Spleen (tissue), 11 donors: ENCODE measurements around the gene PSME2. TPM values are rescaled to one million over a fixed set of nuclear protein-coding genes. Genes with fewer than 3 reads are reported as not detected.

ENCODE experiments used
- DNase-seq: peaks from one replicate; pipeline ENCODE4 v3.0.0-alpha.2; 2020
- H3K27ac ChIP-seq, 8 donors: fragments of 200-600 bp; sonication (generic) in 7 of 8; 1 replicate in 4 of 8; 2 replicates in 4 of 8; pipeline versions ENCODE4 v1.5.0 to v1.8.0; 2016 to 2021; ENCODE audit warnings: inconsistent platforms in 4 of 8, mild to moderate bottlenecking in 4 of 8, moderate library complexity in 1 of 8
- H3K27me3 ChIP-seq, 7 donors: fragments of 200-600 bp; sonication (generic) in 6 of 7; replicated peaks in 1 of 7; 1 replicate in 4 of 7; 2 replicates in 3 of 7; pipeline versions ENCODE4 v1.5.0 to v1.8.0; 2016 to 2021; ENCODE audit warnings: inconsistent platforms in 3 of 7, mild to moderate bottlenecking in 1 of 7
- H3K36me3 ChIP-seq, 6 donors: fragments of 200-600 bp; sonication (generic) in 5 of 6; 1 replicate in 4 of 6; 2 replicates in 2 of 6; pipeline versions ENCODE4 v1.5.0 to v1.8.0; 2016 to 2021; ENCODE audit warnings: inconsistent platforms in 2 of 6
- H3K4me1 ChIP-seq, 6 donors: fragments of 200-600 bp; sonication (generic) in 5 of 6; 1 replicate in 3 of 6; 2 replicates in 3 of 6; pipeline versions ENCODE4 v1.5.0 to v1.8.0; 2016 to 2021; ENCODE audit warnings: inconsistent platforms in 3 of 6
- H3K4me3 ChIP-seq, 8 donors: fragments of 200-600 bp; sonication (generic) in 7 of 8; 1 replicate in 4 of 8; 2 replicates in 4 of 8; pipeline versions ENCODE4 v1.5.0 to v1.8.0; 2016 to 2021; ENCODE audit warnings: inconsistent platforms in 4 of 8, mild to moderate bottlenecking in 4 of 8, moderate library complexity in 2 of 8
- H3K9me3 ChIP-seq, 8 donors: fragments of 200-600 bp; sonication (generic) in 7 of 8; 1 replicate in 4 of 8; 2 replicates in 4 of 8; pipeline versions ENCODE4 v1.5.0 to v1.8.0; 2016 to 2021; ENCODE audit warnings: inconsistent platforms in 4 of 8
- CTCF ChIP-seq, 11 experiments: fragments of 200-600 bp in 7 of 11; fragments of 450-650 bp in 4 of 11; sonication (generic) in 4 of 11; IDR thresholded peaks in 8 of 11; conservative IDR thresholded peaks in 3 of 11; 1 replicate in 7 of 11; 2 replicates in 4 of 11; pipeline versions ENCODE4 v1.4.0 to v1.8.0; 2016 to 2021; ENCODE audit warnings: antibody characterized with exemption in 11 of 11, inconsistent platforms in 4 of 11, mild to moderate bottlenecking in 1 of 11
- POLR2A ChIP-seq, 3 donors: fragments of 450-650 bp; IDR thresholded peaks; one replicate each; pipeline ENCODE4 v1.5.1; 2017; ENCODE audit warnings: antibody characterized with exemption in 3 of 3, mild to moderate bottlenecking in 1 of 3
- POLR2AphosphoS5 ChIP-seq, 3 donors: sonication (generic); formaldehyde crosslinking; IDR thresholded peaks; one replicate each; pipeline ENCODE4 v1.5.1; 2017; ENCODE audit warnings: antibody characterized with exemption in 3 of 3
- WGBS, 5 donors: extraction: QIAGEN DNeasy Blood & Tissue Kit in 3 of 5; methylation state at CpG; one replicate each; pipeline versions ENCODE4 v1.1.5 to v1.1.7; 2013 to 2018; 5-methylcytosine and 5-hydroxymethylcytosine counted together
- intact Hi-C: fragments of 100-400 bp; cut with DNase I; formaldehyde crosslinking; loops from one replicate; pipeline ENCODE4 v1.15.0; 2023; ENCODE audit warnings: low total_unique reads
- polyA plus RNA-seq, 3 donors: library from polyadenylated mRNA; stranded (reverse); fragments of 200-250 nt; gene quantifications; one replicate each; pipeline ENCODE4 v1.2.1, GENCODE V29; 2013
- total RNA-seq, 7 donors: library from RNA; depleted of rRNA in 3 of 7; stranded (reverse); fragments of >200 nt in 3 of 7; fragmentation: NEBNext Ultra II Directional in 4 of 7; extraction: Animal tissue kit (Norgen Biotek cat#: 25700) in 4 of 7; gene quantifications; one replicate each; pipeline versions ENCODE4 v1.1.0 to v1.2.1, GENCODE V29; 2016 to 2021
- donor health status: healthy with polysubstance abuse.
- donor health status: DM: no; HTN: no; CAD: no; lungs with moderate emphysema.
- donor health status: DM: no; HTN: no; CAD: no.
- donor health status: Bipolar disorder and iron deficiency.
- donor health status: healthy.
- donor health status: DM: no; HTN: no; CAD: no.
- donor health status: DM: yes; HTN: yes; CAD: no.

PSME2 gene
- total and polyA plus RNA-seq, 10 donors: 80.0 to 509 (median 258) TPM

- intact Hi-C loops: no loop called here
- Histone ChIP-seq H3K36me3 (peaks cover 3 to 36% (median 25%) of the 10 kb centered on the region in 6 donors), H3K4me3 (peak overlapping the region; percentile 72 to 98 (median 92)), H3K9me3 (no peaks in the 10 kb centered on the region), H3K27ac (peak overlapping the region; percentile 92 to 99 (median 97)), H3K27me3 (no peaks in the 10 kb centered on the region), H3K4me1 (peaks cover 40 to 82% (median 63%) of the 10 kb centered on the region in 6 donors)
- peak; percentile 76 for DNase-seq
- TF ChIP-seq POLR2A (IDR thresholded peaks at IDR 0.05): no peak
- no peak for TF ChIP-seq CTCF (IDR thresholded peaks at IDR 0.05 in 8 of 11, conservative IDR thresholded peaks at IDR 0.05 in 3 of 11)
- no peak for TF ChIP-seq POLR2AphosphoS5 (IDR thresholded peaks at IDR 0.05)
- 28 to 44% (median 32%) methylated on average over 13 of the region's 13 CpGs for WGBS, 5 donors
These were observed 9.5 kb downstream of the PSME2 start for GRCh38 chr14:24136684-24137528.

- TF ChIP-seq CTCF (IDR thresholded peaks at IDR 0.05 in 8 of 11, conservative IDR thresholded peaks at IDR 0.05 in 3 of 11) (peak in 6 of 11 experiments; percentile 15 to 63 (median 29)), POLR2AphosphoS5 (IDR thresholded peaks at IDR 0.05) (peak; percentile 91 to 94 (median 94)), POLR2A (IDR thresholded peaks at IDR 0.05) (peak in 1 of 3 donors; percentile 44)
- intact Hi-C loops: no loop called here
- DNase-seq: peak; percentile 99
- Histone ChIP-seq H3K4me1 (peaks cover 40 to 87% (median 66%) of the 10 kb centered on the region in 6 donors), H3K27ac (peak within 1 kb of the TSS; percentile 92 to 99 (median 97)), H3K36me3 (peaks cover 3 to 36% (median 25%) of the 10 kb centered on the region in 6 donors), H3K4me3 (peak within 1 kb of the TSS; percentile 72 to 98 (median 92)), H3K9me3 (no peaks in the 10 kb centered on the region), H3K27me3 (no peaks in the 10 kb centered on the region)
- 0 to 1% (median 1%) methylated on average over 45 to 75 of the region's 75 CpGs for WGBS, 5 donors
These were observed 10.4 kb downstream of the PSME2 start, which contains the start of gene PSME1 for GRCh38 chr14:24135834-24136683. Gene PSME1 (plus strand): TSS chr14:24136194. CDS start chr14:24136263, 69 bp downstream.

- TF ChIP-seq POLR2AphosphoS5 (IDR thresholded peaks at IDR 0.05): no peak
- TF ChIP-seq POLR2A (IDR thresholded peaks at IDR 0.05): no peak
- TF ChIP-seq CTCF (IDR thresholded peaks at IDR 0.05 in 8 of 11, conservative IDR thresholded peaks at IDR 0.05 in 3 of 11): no peak
- Histone ChIP-seq H3K27ac (peak overlapping the region; percentile 92 to 99 (median 97)), H3K36me3 (peaks cover 3 to 36% (median 25%) of the 10 kb centered on the region in 6 donors), H3K4me3 (peak overlapping the region; percentile 72 to 98 (median 92)), H3K9me3 (no peaks in the 10 kb centered on the region), H3K27me3 (no peaks in the 10 kb centered on the region), H3K4me1 (peaks cover 44 to 87% (median 68%) of the 10 kb centered on the region in 6 donors)
- 7 to 13% (median 12%) methylated on average over 9 of the region's 9 CpGs for WGBS, 5 donors
- no peak for DNase-seq
- intact Hi-C loops: no loop called here
These were observed 10.9 kb downstream of the PSME2 start for GRCh38 chr14:24135584-24135833.
